Ishikawa (cell line): Measurements from ENCODE around the gene CYP11A1.

ENCODE experiments used
- CEBPB ChIP-seq: IDR thresholded peaks from 2 replicates; pipeline ENCODE4 v1.6.1; 2012
- CREB1 ChIP-seq: IDR thresholded peaks from 2 replicates; pipeline ENCODE4 v1.6.1; 2012; ENCODE audit warnings: low read depth
- EGR1 ChIP-seq: IDR thresholded peaks from 2 replicates; pipeline ENCODE4 v1.6.1; 2012
- EP300 ChIP-seq: IDR thresholded peaks from 2 replicates; pipeline ENCODE4 v1.6.1; 2012; ENCODE audit warnings: borderline replicate concordance
- FOXM1 ChIP-seq: IDR thresholded peaks from 2 replicates; pipeline ENCODE4 v1.6.1; 2012; ENCODE audit warnings: low read depth, borderline replicate concordance
- RAD21 ChIP-seq: IDR thresholded peaks from 2 replicates; pipeline ENCODE4 v1.6.1; 2012; ENCODE audit warnings: low read depth
- TAF1 ChIP-seq: IDR thresholded peaks from 2 replicates; pipeline ENCODE4 v1.6.1; 2012; ENCODE audit warnings: low read depth, mild to moderate bottlenecking
- TCF12 ChIP-seq: IDR thresholded peaks from 2 replicates; pipeline ENCODE4 v1.6.1; 2012; ENCODE audit warnings: low read depth
- YY1 ChIP-seq: IDR thresholded peaks from 2 replicates; pipeline ENCODE4 v1.6.1; 2012; ENCODE audit warnings: low read depth
- ZBTB7A ChIP-seq: IDR thresholded peaks from 2 replicates; pipeline ENCODE4 v1.6.1; 2012; ENCODE audit warnings: low read depth
- TF ChIP-seq, protein P1 (sequence below): IDR thresholded peaks from 2 replicates; pipeline ENCODE4 v1.6.1; 2012
- TF ChIP-seq, protein P2 (sequence below): IDR thresholded peaks from 2 replicates; pipeline ENCODE4 v1.6.1; 2012
- TF ChIP-seq, protein P3 (sequence below): IDR thresholded peaks from 2 replicates; pipeline ENCODE4 v1.6.1; 2012; ENCODE audit warnings: low read depth, mild to moderate bottlenecking

DNA sequence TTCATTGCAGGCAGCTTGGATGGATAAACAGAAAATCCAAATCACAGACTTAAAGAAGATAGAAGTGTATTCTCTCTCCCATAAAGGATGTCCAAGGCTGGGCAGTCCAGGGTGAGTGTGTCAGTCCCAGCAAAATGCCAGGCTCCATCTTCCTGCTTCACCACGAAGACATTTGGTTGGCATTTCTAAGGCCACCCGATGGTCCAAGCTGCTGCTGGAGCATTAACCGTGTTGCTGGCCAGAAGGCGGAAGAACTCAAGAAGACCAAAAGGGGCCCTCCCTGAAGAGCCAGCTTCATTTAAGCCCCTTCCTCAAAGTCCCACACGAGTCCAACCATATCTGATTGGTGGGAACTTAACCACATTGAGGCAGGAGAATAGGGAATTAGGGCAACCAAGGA lies 3.0 kb upstream of the CYP11A1 start:
- TF ChIP-seq TAF1 (no peak), EP300 (no peak), CREB1 (no peak), RAD21 (no peak), EGR1 (no peak), FOXM1 (no peak), CEBPB (no peak), TCF12 (no peak), YY1 (no peak), ZBTB7A (no peak)
- TF ChIP-seq, protein P1, sequence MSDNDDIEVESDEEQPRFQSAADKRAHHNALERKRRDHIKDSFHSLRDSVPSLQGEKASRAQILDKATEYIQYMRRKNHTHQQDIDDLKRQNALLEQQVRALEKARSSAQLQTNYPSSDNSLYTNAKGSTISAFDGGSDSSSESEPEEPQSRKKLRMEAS = no peak
- TF ChIP-seq, protein P2, sequence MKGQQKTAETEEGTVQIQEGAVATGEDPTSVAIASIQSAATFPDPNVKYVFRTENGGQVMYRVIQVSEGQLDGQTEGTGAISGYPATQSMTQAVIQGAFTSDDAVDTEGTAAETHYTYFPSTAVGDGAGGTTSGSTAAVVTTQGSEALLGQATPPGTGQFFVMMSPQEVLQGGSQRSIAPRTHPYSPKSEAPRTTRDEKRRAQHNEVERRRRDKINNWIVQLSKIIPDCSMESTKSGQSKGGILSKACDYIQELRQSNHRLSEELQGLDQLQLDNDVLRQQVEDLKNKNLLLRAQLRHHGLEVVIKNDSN = no peak
- TF ChIP-seq, protein P3, sequence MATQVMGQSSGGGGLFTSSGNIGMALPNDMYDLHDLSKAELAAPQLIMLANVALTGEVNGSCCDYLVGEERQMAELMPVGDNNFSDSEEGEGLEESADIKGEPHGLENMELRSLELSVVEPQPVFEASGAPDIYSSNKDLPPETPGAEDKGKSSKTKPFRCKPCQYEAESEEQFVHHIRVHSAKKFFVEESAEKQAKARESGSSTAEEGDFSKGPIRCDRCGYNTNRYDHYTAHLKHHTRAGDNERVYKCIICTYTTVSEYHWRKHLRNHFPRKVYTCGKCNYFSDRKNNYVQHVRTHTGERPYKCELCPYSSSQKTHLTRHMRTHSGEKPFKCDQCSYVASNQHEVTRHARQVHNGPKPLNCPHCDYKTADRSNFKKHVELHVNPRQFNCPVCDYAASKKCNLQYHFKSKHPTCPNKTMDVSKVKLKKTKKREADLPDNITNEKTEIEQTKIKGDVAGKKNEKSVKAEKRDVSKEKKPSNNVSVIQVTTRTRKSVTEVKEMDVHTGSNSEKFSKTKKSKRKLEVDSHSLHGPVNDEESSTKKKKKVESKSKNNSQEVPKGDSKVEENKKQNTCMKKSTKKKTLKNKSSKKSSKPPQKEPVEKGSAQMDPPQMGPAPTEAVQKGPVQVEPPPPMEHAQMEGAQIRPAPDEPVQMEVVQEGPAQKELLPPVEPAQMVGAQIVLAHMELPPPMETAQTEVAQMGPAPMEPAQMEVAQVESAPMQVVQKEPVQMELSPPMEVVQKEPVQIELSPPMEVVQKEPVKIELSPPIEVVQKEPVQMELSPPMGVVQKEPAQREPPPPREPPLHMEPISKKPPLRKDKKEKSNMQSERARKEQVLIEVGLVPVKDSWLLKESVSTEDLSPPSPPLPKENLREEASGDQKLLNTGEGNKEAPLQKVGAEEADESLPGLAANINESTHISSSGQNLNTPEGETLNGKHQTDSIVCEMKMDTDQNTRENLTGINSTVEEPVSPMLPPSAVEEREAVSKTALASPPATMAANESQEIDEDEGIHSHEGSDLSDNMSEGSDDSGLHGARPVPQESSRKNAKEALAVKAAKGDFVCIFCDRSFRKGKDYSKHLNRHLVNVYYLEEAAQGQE = no peak
